HUES6 (cell line): ENCODE measurements around the gene ASB1.

Experiments
- H3K27ac ChIP-seq: 2 replicates; pipeline ENCODE4 v1.7.0; 2013; ENCODE audit warnings: low read depth, mild to moderate bottlenecking, low read length, inconsistent platforms
- H3K27me3 ChIP-seq: 2 replicates; pipeline ENCODE4 v1.6.1; 2013; ENCODE audit warnings: low read length; ENCODE audit not compliant: control insufficient read depth, insufficient read depth
- H3K36me3 ChIP-seq: 2 replicates; pipeline ENCODE4 v1.6.1; 2013; ENCODE audit warnings: low read length; ENCODE audit not compliant: control insufficient read depth, insufficient read depth
- H3K4me1 ChIP-seq: 2 replicates; pipeline ENCODE4 v1.6.1; 2013; ENCODE audit warnings: low read length; ENCODE audit not compliant: control insufficient read depth, insufficient read depth
- H3K4me3 ChIP-seq: 2 replicates; pipeline ENCODE4 v1.5.1; 2013; ENCODE audit warnings: low read depth, low read length
- H3K9ac ChIP-seq: one replicate; pipeline ENCODE4 v1.6.1; 2013; ENCODE audit warnings: mild to moderate bottlenecking, low read length
- H3K9me3 ChIP-seq: 2 replicates; pipeline ENCODE4 v1.6.1; 2013; ENCODE audit warnings: low read depth, low read length; ENCODE audit not compliant: control insufficient read depth, insufficient read depth

ASB1 gene

DNA sequence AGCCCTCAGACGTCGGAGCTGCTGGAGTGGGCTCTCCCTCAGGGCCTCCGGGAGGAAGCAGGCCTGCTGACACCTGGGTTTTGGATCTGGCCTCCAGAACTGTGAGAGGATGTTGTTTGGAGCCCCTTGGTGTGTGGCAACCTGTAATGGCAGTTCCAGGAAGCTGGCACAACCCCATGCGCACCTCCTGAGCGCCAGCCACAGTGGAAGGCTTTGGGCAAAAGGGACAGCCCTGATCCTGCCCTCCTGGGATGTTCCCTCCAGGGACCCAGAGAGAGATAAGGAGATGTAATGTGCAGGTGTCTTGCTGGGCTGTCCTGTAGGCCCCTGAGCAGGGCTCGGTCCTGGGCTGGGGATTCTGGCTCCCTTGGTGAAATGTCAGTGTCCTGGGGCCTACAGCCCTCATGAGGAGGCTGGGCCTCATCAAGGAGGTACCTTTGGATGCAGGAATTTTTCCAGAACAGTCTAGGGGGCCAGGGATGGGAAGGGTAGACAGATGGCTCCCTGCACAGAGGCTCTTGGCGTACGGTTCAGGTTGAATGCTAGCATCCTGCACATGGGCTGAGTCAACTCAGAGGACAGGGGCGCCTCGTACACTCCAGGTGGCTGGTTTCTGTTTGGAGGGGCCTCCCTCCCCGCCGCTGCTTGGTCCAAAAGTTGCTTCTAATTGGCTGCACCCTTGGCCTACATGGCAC lies 61.1 kb downstream of the ASB1 start:
- H3K27ac ChIP-seq: no peak overlapping the region
- no peaks in the 10 kb centered on the region for H3K27me3 ChIP-seq

DNA sequence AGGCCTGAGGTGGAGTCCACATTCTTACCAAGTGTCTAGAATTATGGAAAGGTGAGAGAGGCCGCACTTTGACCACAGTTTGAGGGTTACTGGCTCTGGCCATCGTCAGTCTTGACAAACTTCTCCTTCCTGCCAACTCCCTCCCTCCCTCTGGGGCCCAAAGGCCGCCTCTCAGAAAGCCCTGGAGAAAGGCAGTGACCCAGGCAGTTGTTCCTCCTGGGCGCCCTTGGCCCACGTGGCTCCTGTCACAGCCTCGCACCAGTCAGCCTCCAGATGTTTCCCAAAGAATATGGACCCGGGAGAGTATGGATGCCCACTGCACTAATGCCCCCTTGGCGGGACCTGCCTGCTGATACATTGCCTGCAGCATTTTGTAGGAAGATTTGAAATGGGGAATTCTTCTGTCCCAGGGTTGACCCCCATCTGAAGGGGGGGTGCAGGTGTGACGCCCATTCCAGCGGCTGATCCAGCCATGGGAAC lies 61.7 kb downstream of the ASB1 start:
- no peak overlapping the region for H3K4me3 ChIP-seq
- H3K36me3 ChIP-seq: no peaks in the 10 kb centered on the region
- H3K27ac ChIP-seq: no peak overlapping the region
- H3K27me3 ChIP-seq: no peaks in the 10 kb centered on the region
- no peaks in the 10 kb centered on the region for H3K4me1 ChIP-seq
- H3K9me3 ChIP-seq: peaks cover 19% of the 10 kb centered on the region
- no peak overlapping the region for H3K9ac ChIP-seq

More for the DNA sequence above, 61.1 kb downstream of the ASB1 start:
- Histone ChIP-seq H3K36me3 (no peaks in the 10 kb centered on the region), H3K9ac (no peak overlapping the region), H3K4me3 (no peak overlapping the region), H3K4me1 (no peaks in the 10 kb centered on the region), H3K9me3 (peaks cover 19% of the 10 kb centered on the region)

DNA sequence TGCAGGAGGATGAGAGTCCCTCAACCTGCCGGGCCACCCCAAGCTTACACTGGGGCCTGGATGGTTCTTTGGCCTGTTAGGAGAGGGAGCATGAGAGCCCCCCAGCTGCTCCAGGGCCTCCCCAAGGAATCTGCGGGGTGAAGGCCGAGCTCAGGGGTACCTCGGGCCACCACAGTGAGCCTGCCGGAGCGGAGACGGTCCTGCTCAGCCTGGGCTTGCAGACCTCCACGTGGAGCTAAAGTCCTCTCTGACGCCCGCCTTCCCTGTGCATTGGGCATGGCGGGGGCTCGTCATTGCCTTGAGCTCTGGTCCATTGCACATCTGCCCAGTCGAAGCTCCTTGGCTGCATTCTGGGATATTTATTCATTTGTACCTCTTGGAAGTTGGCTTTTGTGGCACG lies 62.7 kb downstream of the ASB1 start:
- Histone ChIP-seq H3K9me3 (peaks cover 19% of the 10 kb centered on the region), H3K27ac (no peak overlapping the region), H3K9ac (no peak overlapping the region), H3K27me3 (no peaks in the 10 kb centered on the region), H3K36me3 (no peaks in the 10 kb centered on the region), H3K4me1 (no peaks in the 10 kb centered on the region), H3K4me3 (no peak overlapping the region)

DNA sequence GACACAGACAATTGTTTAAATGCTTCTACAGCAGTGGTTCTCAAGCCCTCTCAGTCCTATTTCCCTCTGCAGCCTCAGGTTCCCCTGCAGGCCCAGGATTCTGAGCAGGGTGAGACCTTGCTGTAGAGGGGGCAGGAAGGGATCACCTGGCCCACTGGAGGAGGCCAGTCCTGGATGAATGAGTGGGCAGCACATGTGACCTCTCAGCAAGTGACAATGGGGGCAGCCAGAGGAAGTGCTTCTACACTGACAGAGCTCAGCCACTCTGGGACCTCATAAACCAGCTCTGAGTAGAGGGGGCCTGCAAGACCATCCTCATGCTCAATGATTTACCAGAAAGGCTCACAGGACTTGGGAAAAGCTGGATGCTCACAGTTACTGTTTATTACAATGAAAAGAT lies 63.2 kb downstream of the ASB1 start:
- Histone ChIP-seq H3K27ac (no peak overlapping the region), H3K36me3 (no peaks in the 10 kb centered on the region), H3K27me3 (no peaks in the 10 kb centered on the region), H3K4me3 (no peak overlapping the region), H3K9me3 (peaks cover 18% of the 10 kb centered on the region), H3K9ac (no peak overlapping the region), H3K4me1 (no peaks in the 10 kb centered on the region)

DNA sequence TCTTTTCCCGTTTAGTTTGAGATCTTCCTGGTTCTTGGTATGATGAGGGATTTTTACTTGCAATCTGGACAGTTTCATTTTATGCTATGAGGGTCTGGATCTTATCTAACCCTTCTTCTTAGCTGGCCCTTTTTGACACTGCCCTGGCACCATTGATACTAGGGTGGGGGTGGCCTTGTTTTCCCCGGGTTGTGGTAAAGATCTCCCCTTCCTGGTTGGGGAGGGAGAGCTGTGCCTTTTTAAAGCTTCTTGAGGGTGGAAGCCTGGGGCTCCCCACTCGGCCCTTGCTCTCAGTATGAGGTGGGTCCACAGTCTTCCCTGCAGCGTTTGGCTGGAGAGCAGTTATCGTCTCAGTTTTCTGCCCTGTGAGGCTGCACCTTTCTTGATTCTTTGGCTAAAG lies 66.1 kb downstream of the ASB1 start:
- Histone ChIP-seq H3K36me3 (no peaks in the 10 kb centered on the region), H3K27me3 (no peaks in the 10 kb centered on the region), H3K9ac (no peak overlapping the region), H3K4me3 (no peak overlapping the region), H3K4me1 (no peaks in the 10 kb centered on the region), H3K27ac (no peak overlapping the region), H3K9me3 (no peaks in the 10 kb centered on the region)

DNA sequence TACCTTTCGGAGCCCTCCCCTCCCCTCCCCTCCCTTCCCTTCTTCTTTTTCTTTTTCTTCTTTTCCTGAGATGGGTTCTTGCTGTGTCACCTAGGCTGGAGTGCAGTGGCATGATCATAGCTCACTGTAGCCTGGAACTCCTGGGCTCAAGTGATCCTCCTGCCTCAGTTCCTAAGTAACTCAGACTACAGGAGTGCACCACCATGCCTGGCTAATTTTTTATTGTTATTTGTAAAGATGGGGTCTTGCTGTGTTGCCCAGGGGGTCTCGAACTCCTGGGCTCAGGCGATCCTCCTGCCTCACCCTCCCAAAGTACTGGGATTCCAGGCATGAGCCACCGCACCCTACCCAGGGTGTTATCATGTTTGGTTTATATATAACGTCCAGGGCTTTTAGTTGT lies 66.7 kb downstream of the ASB1 start:
- Histone ChIP-seq H3K27ac (no peak overlapping the region), H3K27me3 (no peaks in the 10 kb centered on the region), H3K36me3 (no peaks in the 10 kb centered on the region), H3K9me3 (no peaks in the 10 kb centered on the region), H3K4me3 (no peak overlapping the region), H3K4me1 (no peaks in the 10 kb centered on the region), H3K9ac (no peak overlapping the region)

DNA sequence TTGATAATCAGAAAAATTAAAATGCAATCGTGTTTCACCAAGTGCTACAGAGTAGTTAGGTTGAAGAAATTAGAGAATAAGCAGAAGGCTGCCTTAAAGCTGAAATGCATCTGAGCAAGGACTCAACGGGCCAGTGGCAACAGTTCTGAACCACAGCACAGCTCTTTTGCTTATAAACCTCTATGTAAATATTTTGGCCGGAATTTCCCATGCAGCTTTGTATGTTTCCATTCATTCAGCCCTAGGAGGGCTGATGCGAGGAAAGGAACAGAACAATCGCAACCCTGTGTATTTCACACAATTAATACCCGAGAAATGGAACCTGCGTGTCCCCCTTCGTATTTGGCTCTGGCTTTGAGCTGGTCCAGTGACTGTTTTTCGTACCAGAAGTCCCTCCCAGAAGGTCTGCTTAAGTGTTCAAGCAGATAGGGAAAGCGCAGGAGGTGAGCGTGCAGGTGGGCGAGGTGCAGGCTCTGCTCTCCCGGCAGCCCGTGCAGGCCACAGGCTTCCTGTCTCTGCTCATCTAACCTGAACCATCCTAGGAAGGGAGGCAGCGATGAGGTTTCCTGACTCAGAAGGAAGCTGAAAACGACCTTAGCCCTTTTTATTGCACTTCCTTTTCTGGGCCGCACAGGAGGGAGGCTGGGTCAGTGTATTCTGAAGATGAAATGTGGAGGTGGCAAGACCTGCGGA lies 67.3 kb downstream of the ASB1 start:
- no peak overlapping the region for H3K4me3 ChIP-seq
- no peaks in the 10 kb centered on the region for H3K4me1 ChIP-seq
- no peak overlapping the region for H3K9ac ChIP-seq
- H3K9me3 ChIP-seq: no peaks in the 10 kb centered on the region
- H3K27me3 ChIP-seq: no peaks in the 10 kb centered on the region
- H3K27ac ChIP-seq: no peak overlapping the region
- H3K36me3 ChIP-seq: no peaks in the 10 kb centered on the region

DNA sequence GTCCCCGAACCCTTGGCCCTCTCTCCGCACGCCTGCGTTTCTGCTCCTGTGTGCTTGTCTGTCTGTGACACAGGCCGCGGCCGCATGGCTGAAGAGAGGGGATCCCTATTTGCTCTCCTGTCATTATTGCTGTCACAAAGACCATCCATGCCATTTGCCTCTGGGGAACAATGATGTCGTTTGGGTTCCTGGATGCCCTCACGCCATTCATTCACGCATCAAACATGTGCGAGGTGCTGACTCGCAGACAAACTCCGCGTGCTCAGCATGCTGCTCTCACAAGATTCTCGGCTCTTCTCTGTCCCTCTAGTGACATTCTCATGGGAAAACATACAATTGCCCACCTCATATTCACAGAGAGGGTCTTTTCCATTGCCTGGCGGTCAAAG lies 67.8 kb downstream of the ASB1 start:
- Histone ChIP-seq H3K4me3 (no peak overlapping the region), H3K9me3 (no peaks in the 10 kb centered on the region), H3K9ac (no peak overlapping the region), H3K36me3 (no peaks in the 10 kb centered on the region), H3K27ac (no peak overlapping the region), H3K4me1 (no peaks in the 10 kb centered on the region), H3K27me3 (no peaks in the 10 kb centered on the region)

DNA sequence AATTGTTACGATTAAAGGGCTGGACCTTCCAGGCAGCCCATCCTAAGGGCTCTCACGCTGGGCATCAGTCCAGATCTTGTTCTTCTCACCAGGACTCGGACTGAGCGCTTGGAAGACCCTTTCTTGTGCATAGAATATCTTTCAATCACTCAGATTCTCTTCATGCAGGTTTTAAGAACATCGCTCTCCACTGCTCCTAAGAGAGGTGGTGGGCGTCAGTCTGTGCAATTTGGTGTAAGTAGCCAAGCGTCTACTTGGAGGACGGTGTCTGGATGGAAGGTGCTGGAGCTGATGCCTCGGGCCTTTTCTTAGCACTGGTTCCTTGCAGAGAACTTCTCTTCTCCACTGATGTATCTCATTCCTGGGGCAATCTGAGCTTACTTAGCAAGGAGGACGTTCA lies 68.7 kb downstream of the ASB1 start:
- no peaks in the 10 kb centered on the region for H3K27me3 ChIP-seq
- H3K9me3 ChIP-seq: no peaks in the 10 kb centered on the region
- H3K4me3 ChIP-seq: no peak overlapping the region
- H3K9ac ChIP-seq: no peak overlapping the region
- H3K27ac ChIP-seq: no peak overlapping the region
- H3K36me3 ChIP-seq: no peaks in the 10 kb centered on the region
- no peaks in the 10 kb centered on the region for H3K4me1 ChIP-seq

DNA sequence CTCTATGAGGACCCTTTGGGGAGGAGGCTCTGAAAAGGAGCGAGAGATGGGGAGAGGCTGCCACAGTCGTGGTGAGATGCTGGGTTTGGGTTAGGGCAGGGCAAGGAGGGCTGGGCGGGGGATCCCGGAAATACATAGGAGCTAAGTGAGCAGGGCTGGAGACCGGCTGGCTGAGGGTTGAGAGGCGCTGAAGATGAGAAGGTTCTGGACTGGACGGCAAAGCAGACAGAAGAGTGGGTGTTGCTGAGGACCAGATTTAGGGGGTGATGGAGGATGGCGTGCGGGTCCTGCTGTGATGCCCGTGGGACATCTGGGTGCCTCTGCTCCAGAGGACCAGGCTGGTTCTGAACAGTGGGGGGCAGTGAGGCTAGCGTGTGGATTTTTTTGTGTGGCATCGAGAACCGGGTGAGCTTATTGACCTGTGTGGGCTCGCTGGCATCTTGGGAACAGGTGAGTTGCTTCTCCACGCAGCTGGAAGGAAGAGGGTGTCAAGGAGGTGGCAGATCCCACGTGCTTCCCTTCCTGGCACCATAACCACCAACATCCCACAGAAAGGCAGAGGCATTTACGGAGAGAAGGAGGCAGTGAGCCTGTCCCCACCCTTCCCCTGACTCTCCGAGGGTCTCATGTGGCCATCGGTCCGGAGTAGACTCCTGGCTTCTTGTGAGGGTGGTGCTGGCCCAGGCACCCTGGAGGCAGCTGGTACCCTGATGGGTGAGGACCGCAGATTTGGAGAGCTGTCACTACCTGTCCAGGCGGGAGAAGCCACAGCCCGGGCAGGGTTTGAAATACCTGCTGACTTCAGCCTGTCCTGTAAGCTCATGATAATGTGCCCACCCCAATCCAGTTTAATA lies 70.3 kb downstream of the ASB1 start:
- H3K27ac ChIP-seq: no peak overlapping the region
- no peaks in the 10 kb centered on the region for H3K36me3 ChIP-seq
- no peaks in the 10 kb centered on the region for H3K4me1 ChIP-seq
- no peak overlapping the region for H3K4me3 ChIP-seq
- no peak overlapping the region for H3K9ac ChIP-seq
- no peaks in the 10 kb centered on the region for H3K9me3 ChIP-seq
- no peaks in the 10 kb centered on the region for H3K27me3 ChIP-seq

DNA sequence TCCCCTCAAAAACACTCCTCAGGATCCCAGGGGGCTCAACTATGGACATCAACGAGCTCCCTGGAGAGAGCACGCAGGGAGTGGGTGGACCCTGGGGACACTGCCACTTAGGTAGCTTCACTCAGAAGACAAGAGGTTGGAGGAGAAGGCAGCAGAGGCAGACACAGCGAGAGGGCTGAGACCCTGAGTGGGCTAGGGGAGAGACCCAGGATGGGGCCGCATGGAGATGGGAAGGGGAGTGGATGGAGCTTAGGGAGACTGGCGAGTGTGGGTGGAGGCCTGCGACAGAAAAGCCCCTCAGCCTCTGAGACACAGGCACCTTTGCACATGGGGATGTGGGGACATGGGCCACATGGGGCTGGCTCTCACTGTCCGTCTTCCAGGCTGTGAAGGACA lies 70.9 kb downstream of the ASB1 start:
- no peaks in the 10 kb centered on the region for H3K9me3 ChIP-seq
- H3K27me3 ChIP-seq: no peaks in the 10 kb centered on the region
- no peak overlapping the region for H3K9ac ChIP-seq
- H3K36me3 ChIP-seq: no peaks in the 10 kb centered on the region
- H3K4me3 ChIP-seq: no peak overlapping the region
- H3K4me1 ChIP-seq: no peaks in the 10 kb centered on the region
- H3K27ac ChIP-seq: no peak overlapping the region
